HAP-1 (cell line): ENCODE results near the gene PTPRN2.

Experiments
- DNase-seq, 2 experiments: peaks; one replicate each; pipeline ENCODE4 v3.0.0-alpha.2; 2016 to 2020; ENCODE audit warnings: low spot score in 2 of 2
- H3K27me3 ChIP-seq: fragments of 250-450 bp; sonication (Bioruptor Pico); 2 replicates; pipeline ENCODE4 v1.5.1; 2020; ENCODE audit warnings: low read depth, mild to moderate bottlenecking, moderate library complexity
- H3K36me3 ChIP-seq: fragments of 250-450 bp; sonication (Bioruptor Pico); replicated peaks from 2 replicates; pipeline ENCODE4 v1.5.1; 2020; ENCODE audit warnings: mild to moderate bottlenecking
- H3K4me1 ChIP-seq: fragments of 250-450 bp; sonication (Bioruptor Pico); 2 replicates; pipeline ENCODE4 v1.5.1; 2020; ENCODE audit warnings: mild to moderate bottlenecking
- H3K4me3 ChIP-seq: fragments of 250-450 bp; sonication (Bioruptor Pico); 2 replicates; pipeline ENCODE4 v1.5.1; 2020; ENCODE audit warnings: mild to moderate bottlenecking, moderate library complexity
- H3K9me3 ChIP-seq: fragments of 250-450 bp; sonication (Bioruptor Pico); 2 replicates; pipeline ENCODE4 v1.5.1; 2020; ENCODE audit warnings: mild to moderate bottlenecking, moderate library complexity
- in situ Hi-C: fragments of 300-500 bp; cut with MboI; formaldehyde crosslinking; loops from 3 replicates; pipeline ENCODE4 v1.14.3; 2020; ENCODE audit warnings: low sequenced_read_pairs, inconsistent platforms, mixed read lengths

Gene PTPRN2

DNA sequence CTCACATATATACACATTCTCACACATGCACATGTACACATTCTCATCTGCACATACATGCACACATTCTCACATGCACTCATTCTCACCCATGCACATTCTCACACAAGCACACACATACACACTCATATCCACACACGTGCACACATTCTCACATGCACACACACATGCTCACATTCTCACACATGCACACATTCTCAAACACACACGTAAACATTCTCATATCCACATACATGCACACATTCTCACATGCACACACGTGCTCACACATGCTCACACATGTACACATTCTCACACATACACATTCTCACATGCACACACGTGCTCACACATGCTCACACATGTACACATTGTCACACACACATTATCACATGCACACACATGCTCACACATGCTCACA, 260.6 kb downstream of the PTPRN2 start:
- Histone ChIP-seq H3K27me3 (no peaks in the 10 kb centered on the region), H3K9me3 (no peaks in the 10 kb centered on the region), H3K4me1 (no peaks in the 10 kb centered on the region), H3K4me3 (no peak overlapping the region), H3K36me3 (no peaks in the 10 kb centered on the region)
- DNase-seq, result no peak
- in situ Hi-C loops, result no loop called here

DNA sequence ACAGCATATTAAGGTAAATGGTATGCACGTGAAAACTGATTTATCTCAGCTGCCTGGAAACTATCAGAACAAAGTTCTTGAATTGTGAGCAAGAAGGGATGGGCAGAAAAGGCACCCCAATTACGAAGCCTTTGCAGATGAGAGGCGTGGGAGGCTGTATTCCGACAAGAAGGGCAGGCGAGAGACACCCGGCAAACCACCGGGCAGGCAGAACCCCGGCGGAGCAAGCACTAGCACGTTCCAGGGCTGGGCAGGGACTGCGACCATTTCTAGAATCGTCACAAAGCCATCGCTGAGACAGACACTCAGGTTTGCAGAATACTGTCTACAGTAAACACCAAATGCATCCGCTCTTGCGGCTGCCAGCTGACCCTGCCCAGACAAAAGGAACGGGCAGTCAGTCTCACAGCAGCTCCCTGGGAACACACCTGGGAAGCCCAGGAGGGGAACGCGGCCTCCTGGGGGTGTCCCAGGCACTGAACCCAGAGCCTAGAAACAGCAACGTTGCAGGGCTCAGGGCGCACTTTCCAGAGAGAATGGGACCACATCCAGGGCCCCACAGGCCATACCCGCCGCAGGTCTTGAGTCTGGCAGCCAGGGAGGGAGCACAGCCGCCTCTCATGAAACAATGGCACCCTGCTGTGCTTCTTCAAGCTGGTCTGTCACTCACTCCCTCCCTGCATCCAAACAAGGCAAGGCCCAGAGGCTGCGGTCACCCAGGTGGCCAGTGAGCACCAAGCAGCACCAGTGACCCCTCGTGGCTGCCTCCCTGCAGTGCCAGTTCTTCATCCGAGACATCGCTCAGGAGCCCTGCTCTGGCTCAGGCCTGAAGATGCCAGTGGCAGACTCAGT, 261.9 kb downstream of the PTPRN2 start:
- in situ Hi-C loops, result no loop called here
- Histone ChIP-seq H3K9me3 (no peaks in the 10 kb centered on the region), H3K4me1 (no peaks in the 10 kb centered on the region), H3K27me3 (no peaks in the 10 kb centered on the region), H3K36me3 (no peaks in the 10 kb centered on the region), H3K4me3 (no peak overlapping the region)
- DNase-seq, result no peak

DNA sequence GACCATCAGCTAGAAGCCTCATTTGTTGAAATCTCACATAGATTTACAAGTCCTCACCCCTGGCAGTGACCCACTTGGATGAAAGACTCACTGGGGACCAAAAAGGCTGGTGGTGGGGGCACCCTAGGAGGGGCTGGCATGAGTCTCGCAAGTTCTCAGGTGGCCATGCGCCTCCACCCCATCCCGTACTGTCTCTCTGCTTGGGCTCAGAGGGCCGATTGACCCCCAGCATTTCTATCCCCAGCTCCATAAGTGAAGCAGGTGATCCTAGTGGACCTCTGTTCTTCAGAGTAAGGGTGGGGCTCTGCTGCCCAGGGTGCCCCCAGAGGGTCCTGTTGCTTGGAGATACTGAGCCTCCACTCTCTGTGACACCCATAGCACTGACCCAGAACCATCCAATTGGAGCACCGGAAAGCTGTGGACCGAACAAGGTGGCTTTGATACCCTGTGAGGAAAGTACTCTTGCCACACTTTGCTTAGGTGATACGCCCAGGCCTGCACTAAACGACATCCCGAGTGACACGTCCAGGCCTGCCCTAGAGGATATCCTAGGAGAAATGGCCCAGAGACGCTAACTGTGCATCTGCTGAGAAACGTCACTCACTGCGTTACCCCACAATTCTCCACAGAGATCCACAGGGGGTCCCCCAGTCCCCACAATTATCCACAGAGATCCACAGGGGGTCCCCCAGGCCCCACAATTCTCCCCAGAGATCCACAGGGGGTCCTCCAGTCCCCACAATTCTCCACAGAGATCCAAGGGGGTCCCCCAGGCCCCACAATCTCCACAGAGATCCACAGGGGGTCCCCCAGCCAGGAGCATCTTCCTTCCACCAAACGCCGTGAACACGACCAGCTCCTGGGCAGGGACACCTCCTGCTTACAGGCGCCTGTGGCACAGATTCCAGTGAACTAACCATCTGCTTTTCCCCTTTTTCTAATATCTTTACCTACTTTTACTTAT, 262.9 kb downstream of the PTPRN2 start:
- Histone ChIP-seq H3K9me3 (no peaks in the 10 kb centered on the region), H3K4me3 (no peak overlapping the region), H3K27me3 (no peaks in the 10 kb centered on the region), H3K36me3 (no peaks in the 10 kb centered on the region), H3K4me1 (no peaks in the 10 kb centered on the region)
- in situ Hi-C loops, result no loop called here
- DNase-seq, result no peak

DNA sequence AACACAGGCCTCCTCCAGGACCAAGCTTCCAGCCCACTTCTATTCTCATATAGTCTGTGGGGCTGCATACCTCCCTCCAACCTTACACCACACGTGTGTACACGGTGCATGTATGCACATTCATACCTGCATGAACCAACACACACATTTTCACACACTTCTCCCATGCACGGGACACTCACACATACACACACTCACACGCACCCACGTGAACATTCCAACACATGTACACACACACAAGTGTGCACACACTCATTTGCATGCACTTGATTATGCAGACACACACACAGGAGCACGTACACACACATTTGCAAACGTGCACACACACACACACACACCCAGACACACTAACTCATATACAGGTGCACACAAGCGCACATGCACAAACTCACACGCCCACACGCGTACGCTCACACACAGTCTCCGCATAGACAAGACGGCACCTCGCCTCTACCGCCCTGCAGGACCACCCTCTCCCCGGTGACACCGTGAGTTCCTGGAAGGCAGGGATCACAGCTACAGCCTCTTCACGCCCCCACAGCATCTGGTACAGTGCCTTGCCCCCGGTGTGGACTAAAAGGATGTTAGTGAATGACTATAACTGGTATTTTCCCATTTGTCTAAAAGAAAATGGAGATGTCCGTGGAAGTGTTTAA, 263.8 kb downstream of the PTPRN2 start:
- no peaks in the 10 kb centered on the region for H3K27me3 ChIP-seq
- no peaks in the 10 kb centered on the region for H3K4me1 ChIP-seq
- H3K9me3 ChIP-seq, result no peaks in the 10 kb centered on the region
- no peaks in the 10 kb centered on the region for H3K36me3 ChIP-seq
- no peak overlapping the region for H3K4me3 ChIP-seq
- DNase-seq, result no peak
- in situ Hi-C loops, result no loop called here

DNA sequence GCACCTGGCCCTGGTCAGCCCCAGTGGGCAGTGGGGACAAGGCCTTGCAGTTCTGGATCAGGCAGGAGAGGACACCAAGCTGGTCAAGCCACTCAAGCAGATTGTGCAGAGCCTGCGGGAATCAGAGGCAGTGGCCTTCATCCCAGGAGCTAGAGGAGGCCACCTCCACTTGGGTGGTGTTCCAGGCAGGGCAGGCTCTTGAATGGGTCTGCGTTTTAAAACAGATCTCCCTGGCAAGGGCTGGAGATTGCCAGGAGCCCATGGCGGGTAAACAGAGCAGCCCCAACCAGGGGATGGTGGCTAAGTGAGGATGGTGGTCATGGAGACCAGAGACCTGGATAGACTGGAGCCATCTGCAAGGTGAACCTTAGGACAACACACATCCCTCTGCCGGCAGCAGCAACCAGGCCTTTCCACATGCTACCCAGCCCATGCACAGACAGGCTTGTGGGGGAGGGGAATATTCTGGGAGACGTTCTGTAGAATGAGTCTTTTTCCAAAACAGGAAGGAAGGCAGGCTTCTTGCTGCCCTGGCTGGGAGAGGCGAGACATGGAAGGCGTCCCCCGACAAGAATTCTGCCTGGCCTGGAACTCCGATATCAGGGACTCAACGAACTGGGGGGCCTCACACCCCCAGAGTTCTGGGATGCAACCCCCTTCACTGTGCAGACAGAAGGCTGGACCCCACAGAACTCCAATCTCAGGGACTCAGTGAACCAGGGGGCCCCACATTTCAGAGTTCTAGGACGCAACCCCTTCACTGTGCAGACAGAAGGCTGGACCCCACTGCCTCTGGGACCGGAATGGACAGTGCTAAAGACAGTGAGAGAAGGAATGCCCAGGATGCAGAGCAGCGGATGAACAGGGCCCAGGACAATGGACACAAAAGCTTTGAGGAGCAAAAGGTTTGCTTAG, 264.8 kb downstream of the PTPRN2 start:
- Histone ChIP-seq H3K36me3 (no peaks in the 10 kb centered on the region), H3K4me3 (no peak overlapping the region), H3K9me3 (no peaks in the 10 kb centered on the region), H3K27me3 (no peaks in the 10 kb centered on the region), H3K4me1 (no peaks in the 10 kb centered on the region)
- in situ Hi-C loops, result no loop called here
- DNase-seq, result no peak

DNA sequence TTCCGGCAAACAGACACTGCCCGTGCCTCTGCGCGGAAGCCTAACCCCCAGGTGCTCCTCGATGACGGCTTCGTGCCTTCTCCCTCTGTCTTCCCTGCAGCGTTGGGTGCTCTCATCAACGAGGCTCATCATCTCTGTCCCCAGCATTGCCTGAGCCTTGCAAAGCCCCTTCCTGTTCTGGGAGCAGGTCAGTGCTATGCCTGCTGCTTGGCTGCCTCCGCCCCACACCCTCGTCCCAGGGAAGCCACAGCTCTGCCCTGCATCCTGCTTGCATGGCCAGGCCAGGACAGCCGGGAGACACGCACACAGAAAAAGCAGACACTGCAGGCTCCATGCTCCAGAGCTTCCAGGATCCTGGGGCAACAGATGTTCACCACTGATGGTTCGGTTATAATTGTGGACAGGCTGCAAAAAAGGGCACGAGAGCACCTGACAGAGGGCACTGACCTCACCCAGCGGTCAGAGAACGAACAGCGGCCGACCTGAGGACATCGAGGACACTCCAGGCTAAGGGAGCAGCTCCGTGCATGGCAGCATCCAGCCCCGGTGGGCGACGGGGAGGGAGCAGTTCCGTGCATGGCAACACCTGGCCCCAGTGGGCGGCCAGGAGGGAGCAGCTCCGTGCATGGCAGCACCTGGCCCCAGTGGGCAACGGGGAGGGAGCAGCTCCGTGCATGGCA, 265.5 kb downstream of the PTPRN2 start:
- H3K4me1 ChIP-seq, result no peaks in the 10 kb centered on the region

DNA sequence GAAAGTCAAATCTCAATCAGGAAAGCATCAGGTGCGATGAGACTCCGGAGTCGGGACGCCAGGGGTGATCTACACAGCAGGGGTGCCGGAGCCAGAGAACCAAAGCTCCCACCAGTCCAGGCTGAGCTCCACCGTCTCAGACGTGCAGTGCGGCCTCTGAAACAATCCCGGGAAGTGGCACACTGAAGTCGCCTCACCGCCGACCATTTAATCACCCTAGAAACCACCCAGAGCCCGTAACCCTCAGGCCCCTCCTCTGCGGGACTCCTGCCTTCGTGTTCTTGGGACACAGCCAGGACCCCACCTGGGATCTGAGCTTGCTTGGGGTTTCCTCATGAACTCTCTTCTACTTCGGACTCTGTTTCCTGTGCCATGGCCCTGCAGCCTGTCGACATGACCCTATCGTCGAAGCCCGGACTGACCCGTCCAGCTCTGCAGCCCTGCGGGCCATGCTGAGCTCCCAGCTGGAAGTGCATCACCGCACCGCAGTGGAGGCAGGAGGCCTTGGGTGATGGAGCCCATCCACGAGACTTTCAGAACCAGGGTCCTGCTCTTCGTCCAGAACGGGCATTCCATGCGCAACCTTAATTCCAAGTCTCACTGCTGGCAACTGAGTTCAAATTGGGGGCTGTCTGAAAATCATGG, 266.4 kb downstream of the PTPRN2 start:
- Histone ChIP-seq H3K27me3 (no peaks in the 10 kb centered on the region), H3K36me3 (no peaks in the 10 kb centered on the region), H3K4me3 (no peak overlapping the region), H3K4me1 (no peaks in the 10 kb centered on the region), H3K9me3 (no peaks in the 10 kb centered on the region)
- DNase-seq, result no peak
- in situ Hi-C loops, result no loop called here

More for the DNA sequence above, 265.5 kb downstream of the PTPRN2 start:
- Histone ChIP-seq H3K9me3 (no peaks in the 10 kb centered on the region), H3K27me3 (no peaks in the 10 kb centered on the region), H3K4me3 (no peak overlapping the region), H3K36me3 (no peaks in the 10 kb centered on the region)
- in situ Hi-C loops, result no loop called here
- DNase-seq, result no peak

DNA sequence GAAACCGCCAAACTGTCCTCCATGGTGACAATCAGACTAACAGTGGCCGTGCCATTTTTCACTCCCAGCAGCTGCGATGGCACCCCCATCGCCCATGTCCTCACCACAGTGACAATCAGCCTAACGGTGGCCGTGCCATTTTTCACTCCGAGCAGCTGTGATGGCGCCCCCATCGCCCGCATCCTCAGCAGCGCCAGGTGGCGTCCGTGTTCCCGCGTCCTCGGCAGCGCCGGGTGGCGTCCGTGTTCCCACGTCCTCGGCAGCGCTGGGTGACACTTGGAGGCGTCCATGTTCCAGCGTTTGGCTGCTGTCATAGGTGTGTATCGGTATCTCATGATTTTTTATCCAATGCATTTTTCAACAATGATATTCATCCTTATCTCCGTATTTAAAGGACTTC, 267.3 kb downstream of the PTPRN2 start:
- Histone ChIP-seq H3K4me1 (no peaks in the 10 kb centered on the region), H3K27me3 (no peaks in the 10 kb centered on the region), H3K36me3 (no peaks in the 10 kb centered on the region), H3K9me3 (no peaks in the 10 kb centered on the region), H3K4me3 (no peak overlapping the region)
- DNase-seq, result no peak
- in situ Hi-C loops, result no loop called here

DNA sequence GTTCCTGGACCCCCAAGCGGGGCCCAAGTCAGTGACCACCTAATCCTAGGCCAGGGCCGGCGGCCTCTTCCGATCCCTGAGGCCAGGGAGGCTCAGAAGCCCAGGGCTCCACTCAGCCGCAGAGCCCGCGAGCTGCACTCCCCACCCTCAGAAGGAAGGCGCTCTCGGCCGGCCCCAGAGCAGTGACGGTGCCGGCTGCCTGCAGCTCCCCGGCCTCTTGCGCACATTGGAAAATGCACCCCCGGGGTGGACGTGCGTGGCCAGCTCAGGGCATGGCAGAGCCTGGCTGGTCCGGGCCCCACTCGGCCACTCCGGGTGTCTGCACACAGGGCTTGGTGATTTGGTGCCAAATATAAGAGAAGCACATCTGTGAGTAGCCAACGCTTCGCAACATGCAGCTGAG, 269.1 kb downstream of the PTPRN2 start:
- H3K4me3 ChIP-seq, result no peak overlapping the region
- no peaks in the 10 kb centered on the region for H3K9me3 ChIP-seq
- in situ Hi-C loops, result no loop called here
- H3K27me3 ChIP-seq, result no peaks in the 10 kb centered on the region
- no peak for DNase-seq
- H3K36me3 ChIP-seq, result no peaks in the 10 kb centered on the region
- H3K4me1 ChIP-seq, result no peaks in the 10 kb centered on the region

DNA sequence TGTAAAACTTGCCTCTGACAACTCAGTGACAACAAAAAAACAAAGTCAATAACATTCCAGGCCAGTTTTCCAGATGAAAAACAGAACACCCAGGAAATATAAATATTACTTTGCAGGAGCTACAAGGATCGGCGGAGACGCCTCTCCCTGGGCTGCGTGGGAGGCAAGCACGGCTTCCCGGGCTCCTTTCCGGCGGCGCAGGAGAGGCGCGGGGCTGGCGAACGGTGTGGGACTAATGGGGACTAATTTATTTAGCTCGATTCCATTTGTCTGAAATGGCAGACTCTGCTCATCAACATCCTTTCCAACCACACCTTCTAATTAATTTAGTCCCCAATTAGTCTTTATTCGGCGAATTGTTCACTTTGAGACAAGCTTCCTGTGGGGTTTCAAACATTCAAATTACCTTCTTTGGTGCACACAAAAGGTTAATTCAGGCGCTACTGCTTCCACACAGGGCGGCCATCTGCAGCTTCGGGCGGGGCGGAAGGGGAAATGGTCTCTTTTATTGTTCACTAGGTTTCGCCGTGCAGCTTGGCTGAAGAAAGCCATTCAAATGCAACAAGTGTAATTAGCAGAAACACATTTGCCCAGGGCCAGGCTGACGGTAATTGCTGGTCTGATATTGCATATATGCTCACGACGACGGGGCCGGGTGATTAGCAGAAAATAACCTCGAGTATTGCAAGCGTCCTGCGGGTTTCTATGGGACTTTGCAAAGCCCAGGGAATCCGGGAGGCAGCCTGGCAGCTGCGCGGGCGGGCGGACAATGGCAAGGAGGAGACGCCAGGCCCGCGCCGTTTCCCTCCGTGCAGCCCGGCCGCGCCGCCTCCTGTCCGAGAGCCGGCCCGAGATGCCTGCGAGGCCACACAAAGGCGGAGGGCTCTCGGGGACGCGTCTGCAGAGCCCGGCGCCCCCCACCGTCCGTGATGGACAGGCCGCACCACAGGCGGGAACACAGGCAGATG, 270.1 kb downstream of the PTPRN2 start:
- Histone ChIP-seq H3K4me1 (no peaks in the 10 kb centered on the region), H3K4me3 (no peak overlapping the region), H3K27me3 (no peaks in the 10 kb centered on the region), H3K9me3 (no peaks in the 10 kb centered on the region), H3K36me3 (no peaks in the 10 kb centered on the region)
- no peak for DNase-seq
- in situ Hi-C loops, result no loop called here

DNA sequence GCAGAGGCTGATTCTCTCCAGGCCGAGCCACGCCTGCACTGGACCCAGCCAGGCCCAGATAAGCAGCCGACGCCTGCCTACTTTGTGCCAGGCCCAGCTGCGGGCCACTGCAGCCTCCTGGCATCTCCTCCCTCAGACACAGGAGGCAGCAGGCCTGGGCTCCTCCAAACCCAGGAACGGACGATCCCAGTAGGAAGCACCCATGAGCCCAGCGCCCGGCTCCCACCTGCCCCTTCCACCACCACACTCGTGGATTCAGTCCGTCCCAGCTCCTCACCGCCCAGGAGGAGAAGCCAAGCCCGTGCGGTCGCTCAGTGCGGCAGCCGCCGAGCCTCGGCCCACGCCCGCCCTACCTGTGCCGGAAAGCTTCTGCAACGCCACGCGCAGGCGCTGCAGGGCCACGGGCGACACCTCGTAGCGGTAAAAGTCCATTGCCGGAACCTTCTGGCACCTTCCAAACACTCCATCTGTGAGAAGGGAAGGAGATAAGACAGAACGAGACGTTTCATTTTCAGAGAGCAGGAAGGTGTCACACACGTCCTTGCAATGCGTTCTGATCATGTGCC, 271.1 kb downstream of the PTPRN2 start:
- Histone ChIP-seq H3K4me1 (no peaks in the 10 kb centered on the region), H3K9me3 (no peaks in the 10 kb centered on the region), H3K27me3 (no peaks in the 10 kb centered on the region), H3K36me3 (no peaks in the 10 kb centered on the region), H3K4me3 (no peak overlapping the region)
- in situ Hi-C loops, result no loop called here
- DNase-seq, result no peak
